NCI-H526 (cell line): ENCODE measurements around the gene LGMN.
A peak's percentile ranks its signal among the peaks of the same experiment; 100 is the strongest.

Experiments
- DNase-seq, 2 experiments: peaks; one replicate each; lab custom pipeline; 2025; lab: John Stamatoyannopoulos, UW

Gene LGMN

DNA sequence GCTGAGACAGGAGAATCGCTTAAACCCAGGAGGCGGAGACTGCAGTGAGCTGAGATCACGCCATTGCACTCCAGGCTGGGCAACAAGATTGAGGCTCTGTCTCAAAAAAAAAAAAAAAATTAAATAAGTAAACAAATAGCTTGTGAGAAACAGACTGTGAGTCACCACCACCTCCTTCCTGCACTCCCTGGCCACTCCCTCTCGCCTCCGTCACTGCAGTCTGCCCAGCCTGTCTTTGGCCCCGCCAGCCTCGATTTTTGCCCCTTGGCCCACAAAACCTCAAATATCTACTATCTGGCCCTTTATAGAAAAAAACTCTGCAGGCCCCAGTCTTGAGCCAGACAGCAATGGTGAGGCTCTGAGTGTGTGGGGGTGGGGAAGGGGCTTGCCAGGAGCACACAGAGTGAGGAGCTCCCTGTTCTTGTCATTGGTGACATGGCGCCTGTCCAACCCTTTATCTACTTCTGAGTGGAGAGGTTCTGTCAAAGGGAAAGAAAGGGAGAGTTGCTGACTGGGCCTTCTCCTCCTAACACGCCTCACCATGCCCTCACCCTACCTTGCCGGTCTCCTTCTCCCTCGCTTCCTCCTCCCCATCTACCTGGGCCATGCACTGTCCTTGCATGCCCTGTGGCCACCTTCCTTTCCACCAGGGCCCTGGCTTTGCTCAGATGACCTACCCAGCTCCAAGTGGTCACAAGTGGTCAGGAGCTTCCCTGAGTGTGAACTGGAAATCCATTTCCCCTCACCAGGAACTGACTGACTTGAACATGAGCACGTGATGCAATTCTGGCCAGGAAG, 22.1 kb downstream of the LGMN start:
- DNase-seq: no peak

GRCh38 chr14:92724516-92725340, 23.7 kb downstream of the LGMN start:
- no peak for DNase-seq

DNA sequence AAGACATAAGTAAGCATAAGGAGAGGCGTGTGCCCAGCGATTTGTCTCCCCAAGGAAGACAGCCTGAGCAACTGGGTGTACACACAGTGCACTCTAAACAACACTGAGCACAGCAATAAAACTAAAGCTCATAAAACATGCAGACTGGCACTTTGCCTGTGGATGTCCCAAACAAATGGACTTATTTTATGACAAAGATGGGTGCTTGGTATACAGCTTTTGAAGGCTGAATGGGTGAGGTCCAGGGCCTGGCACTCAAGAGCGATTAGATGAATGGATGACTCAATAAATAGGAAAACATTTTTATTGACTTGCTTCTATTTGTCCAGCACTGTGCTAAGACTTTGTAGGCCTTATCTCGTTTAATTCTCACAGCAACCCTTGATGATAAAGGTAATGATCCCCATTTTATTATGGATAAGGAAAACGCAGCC, 28.5 kb downstream of the LGMN start:
- DNase-seq: no peak

DNA sequence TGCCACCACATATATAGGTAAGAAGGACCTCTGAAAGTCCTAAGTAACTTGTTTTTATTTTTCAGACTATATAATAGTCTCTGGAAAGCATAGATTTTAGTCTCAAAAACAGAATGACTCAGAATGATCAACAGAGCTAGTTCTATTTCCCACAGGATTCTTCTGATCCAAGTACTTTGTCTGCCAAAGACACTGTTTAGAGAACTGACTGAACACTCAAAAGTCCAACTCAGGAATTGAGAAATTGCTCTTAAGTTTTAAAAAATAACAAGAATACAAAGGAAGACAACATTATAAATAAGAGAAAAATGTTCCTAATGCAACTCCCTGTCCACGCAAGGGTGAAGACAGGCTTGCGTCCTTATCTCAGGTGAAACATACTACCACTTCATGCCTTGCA, 29.0 kb downstream of the LGMN start:
- no peak for DNase-seq

DNA sequence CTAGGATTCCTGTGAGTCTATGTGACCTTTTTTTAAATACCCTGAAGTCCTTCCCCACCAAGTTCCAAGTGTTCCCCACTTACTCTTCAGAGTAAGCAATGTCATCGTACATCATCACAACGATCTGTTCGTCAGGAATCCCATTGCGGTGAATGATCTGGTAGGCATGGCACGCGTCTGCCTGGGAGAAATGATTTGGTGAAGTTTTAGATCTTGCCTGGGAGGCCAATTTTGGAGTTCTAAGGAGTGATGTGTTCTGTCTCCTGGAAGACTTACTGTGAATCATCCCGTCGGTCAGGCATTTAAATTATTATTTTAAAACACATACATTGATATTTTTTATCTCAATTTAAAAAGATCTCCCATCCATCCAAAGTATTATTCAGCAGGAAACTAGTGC, 29.8 kb downstream of the LGMN start:
- DNase-seq: no peak

- DNase-seq: no peak
These were observed 30.8 kb downstream of the LGMN start for GRCh38 chr14:92717571-92718042.

GRCh38 chr14:92716131-92716530, 32.3 kb downstream of the LGMN start:
- no peak for DNase-seq

- peak in 1 of 2 experiments; percentile 77 for DNase-seq
These were observed 33.6 kb downstream of the LGMN start for GRCh38 chr14:92714739-92715307.

GRCh38 chr14:92712654-92713051, 35.8 kb downstream of the LGMN start:
- DNase-seq: no peak

GRCh38 chr14:92711976-92712653, 36.3 kb downstream of the LGMN start:
- DNase-seq: no peak

DNA sequence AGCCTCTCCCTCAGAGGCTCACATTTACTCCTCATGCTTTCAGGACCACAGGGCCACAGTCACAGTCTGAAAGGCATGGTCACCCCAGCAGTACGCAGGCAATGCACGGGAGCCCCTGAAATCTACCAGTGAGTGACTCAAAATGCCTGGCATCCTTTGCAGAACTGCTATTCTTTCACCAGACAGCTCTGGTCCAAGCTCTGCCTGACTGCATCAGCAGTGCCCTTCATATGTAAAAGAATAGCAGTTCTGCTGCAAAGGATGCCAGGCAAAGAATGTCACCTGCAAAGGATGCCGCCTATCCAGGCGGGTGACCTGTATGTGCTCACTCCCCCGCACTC, 38.5 kb downstream of the LGMN start:
- no peak for DNase-seq

DNA sequence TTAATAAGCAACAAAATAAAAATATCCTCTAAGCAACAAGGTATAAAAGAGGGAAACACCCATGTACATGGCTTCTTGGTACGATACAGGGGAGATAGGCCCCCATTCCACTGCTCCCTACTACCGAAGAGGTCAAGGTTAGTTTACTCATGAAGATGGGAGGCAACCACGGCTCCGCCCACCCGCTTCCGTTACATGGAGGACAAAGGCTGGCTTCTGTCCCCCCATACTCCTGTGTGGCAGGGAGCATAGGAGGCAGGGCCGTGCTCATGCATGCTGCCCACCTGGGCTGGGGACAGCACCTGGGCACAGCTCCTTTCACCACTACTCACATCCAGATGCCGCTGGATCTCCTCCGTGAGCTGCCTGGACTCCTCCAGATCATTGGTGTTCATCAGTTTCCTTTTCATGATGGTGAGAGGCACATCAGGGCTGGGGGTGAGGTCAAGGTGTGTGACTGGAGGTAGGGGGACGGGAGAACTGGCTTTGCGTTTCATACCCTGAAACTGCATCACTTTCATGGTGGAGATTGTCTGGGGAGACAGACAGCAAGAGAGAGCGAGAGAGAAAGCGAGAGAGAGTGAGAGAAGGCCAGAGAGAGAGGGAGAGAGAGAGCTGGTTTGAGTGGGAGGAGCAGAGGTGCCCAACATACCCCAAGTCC, 39.0 kb downstream of the LGMN start:
- no peak for DNase-seq

GRCh38 chr14:92706386-92706785, 42.0 kb downstream of the LGMN start:
- DNase-seq: no peak

DNA sequence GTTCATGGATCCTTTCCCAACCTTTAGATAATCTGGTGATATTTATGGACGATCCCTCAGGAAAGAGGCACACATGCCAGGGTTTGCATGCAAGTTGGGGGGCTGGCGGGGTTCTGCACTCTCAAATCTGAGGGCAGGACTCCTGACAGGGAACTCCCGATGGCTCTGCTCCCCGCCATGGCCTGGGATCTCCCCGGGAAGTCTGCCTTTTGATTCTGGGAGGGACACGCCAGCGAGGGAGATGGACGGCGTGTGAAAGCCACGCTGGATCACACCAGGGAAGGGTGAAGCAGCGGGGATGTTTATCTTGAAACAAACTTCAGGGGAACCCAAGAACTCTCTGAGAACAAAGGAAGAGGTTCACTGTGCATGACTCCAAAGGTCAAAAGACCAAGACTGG, 43.6 kb downstream of the LGMN start:
- no peak for DNase-seq

- no peak for DNase-seq
These were observed 44.2 kb downstream of the LGMN start for GRCh38 chr14:92704036-92704804.

DNA sequence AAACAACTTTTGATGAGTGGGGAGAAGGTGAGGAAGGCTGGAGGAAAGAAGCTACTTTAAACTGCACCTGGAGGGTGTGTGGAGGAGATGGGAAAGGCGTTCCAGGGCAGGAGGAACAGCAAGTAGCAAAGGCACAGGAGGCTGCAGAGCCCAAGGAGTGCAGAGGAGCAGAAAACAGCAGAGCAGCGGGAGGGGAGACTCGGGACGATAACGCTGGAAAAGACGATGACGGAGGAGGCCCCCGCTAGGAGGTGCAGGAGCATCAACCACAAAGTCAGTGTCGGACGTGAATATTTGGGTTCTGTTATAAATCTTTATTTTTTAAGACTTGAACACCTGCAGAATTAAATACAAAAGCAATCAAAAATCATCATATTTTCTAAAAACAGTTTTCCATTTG, 44.9 kb downstream of the LGMN start:
- DNase-seq: no peak

DNA sequence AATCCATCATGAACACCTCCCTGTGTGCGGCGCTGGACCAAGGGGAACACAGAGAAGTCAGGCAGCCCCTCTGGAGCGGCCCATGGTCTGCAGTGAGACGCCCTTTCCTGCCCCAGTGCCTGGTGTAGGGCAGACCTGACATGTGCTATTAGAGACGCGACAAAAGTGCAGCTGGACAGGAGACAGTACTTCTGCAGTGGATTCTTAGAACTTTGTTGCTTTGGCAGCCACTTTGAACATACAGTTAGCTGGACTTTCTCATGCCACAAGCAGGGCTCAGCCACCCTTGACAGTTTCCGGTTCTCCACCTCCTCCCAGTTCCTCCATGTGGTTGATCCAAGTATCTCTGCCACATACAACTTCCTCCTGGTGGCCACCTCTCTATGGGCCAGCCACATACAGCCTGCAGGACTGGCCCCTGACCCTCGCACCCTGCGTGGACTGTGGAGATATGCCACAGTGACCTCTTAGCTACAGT, 45.9 kb downstream of the LGMN start:
- no peak for DNase-seq

GRCh38 chr14:92701826-92702225, 46.6 kb downstream of the LGMN start:
- DNase-seq: no peak

DNA sequence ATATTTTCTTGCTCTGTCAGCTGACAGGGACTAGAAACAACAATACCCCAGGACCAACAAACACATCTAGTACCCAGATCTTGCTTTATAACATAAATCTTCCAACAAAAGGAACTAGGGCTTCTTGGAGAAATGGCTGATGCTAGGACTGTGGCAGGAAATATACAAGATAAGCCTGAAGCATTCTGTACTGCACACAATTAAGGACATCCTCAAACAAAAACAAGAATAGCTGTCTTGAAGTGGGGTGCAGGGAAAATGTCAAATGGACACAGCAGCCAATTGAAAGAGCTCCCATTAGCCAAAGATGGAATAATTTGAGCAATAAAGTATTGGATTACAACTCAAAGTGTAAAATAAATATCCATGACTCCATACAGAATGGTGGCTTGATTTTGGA, 50.0 kb downstream of the LGMN start:
- no peak for DNase-seq

DNA sequence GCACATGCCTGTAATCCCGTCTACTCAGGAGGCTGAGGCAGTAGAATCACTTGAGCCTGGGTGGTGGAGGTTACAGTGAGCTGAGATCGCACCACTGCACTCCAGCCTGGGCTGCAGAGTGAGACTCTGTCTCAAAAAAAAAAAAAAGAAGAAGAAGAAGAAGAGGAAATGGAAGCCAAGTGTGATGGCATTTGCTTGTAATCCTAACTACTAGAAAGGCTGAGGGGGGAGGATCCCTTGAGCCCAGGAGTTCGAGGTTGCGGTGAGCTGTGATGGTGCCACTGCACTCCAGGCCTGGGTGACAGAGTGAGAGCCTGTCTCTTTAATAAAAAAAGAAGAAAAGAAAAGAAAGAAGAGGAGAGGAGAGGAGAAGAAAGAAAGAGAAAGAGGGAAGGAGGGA, 52.1 kb downstream of the LGMN start:
- DNase-seq: no peak

- no peak for DNase-seq
These were observed 52.9 kb downstream of the LGMN start for GRCh38 chr14:92695562-92695961.
